GM19240 (cell line): ENCODE results near the gene OR2H1.
"Not testable (repeated sequence)": the region's sequence is repeated elsewhere in the genome, so short reads cannot be mapped to it uniquely, and the experiment has no call there.

Experiments used
- DNase-seq: peaks from one replicate; pipeline ENCODE4 v3.0.0; 2011; ENCODE audit warnings: low spot score; ENCODE audit not compliant: insufficient read length

OR2H1 gene

DNA sequence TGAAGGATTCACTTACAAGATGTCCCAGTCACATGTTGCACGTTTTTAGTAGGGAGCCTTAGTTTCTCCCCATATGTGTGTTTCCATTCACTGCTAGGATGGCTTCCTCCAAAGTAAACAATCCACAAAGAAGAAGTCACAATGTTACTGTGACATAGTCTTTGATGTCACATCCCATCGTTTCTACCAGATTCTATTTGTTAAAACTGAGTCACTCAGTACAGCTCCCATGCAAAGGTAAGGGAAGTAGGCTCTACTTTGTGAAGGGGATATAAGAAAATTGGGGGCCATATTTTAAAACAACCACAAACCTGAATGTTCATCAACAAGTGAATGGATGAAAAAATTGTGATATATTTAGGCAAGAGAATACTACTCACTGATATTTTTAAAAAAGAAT is at the start of gene OR2H1, which contains the start of gene OR11A1:
Gene OR2H1, plus strand, starts transcription at position 185 of the 400 bp plus-strand sequence. CDS start 4,615 bp downstream, outside the sequence.
Gene OR11A1, minus strand, starts transcription at position 101 of the 400 bp plus-strand sequence. CDS start 29,430 bp downstream, outside the sequence.
- DNase-seq, result no peak

DNA sequence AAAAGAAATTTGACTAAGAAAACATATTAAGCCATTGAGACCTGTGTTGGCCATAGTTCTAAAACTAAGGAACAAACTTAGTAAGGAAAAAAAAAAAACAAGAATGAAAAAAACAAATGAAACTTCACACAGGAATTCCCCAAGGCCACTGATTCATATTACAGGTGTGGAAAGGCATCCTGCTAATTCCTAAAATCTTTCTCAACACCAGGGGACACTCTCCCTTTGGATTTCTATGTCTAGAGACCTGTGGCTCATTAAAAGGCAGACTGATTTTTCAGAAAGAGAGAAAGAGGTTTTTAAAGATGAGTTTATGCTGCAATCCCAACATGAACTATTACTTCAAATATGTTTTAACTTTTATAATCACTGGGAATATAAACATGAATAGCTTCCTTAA is 42.4 kb upstream of the OR2H1 start, which contains the start of gene OR12D1:
Gene OR12D1, plus strand, starts transcription at position 341 of the 400 bp plus-strand sequence.
- no peak for DNase-seq

DNA sequence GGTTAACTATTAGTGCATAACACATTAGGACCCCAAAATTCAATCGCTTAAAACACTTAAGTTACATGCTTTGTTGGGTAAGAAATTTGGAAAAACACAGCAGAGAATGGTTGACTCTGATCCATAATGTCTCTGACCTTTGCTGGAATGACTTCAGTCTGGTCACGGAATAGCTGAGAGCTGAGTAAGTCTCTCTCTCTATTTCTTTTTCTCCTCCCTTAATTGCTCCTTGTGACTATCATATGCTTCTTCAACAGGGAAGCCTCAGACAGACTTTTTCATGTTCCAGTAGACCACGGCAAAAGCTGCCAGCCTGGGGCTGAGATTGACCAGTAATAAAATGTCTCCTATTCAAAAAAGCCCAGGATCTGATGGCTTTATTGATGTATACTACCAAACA is 37.4 kb upstream of the OR2H1 start:
- no peak for DNase-seq

DNA sequence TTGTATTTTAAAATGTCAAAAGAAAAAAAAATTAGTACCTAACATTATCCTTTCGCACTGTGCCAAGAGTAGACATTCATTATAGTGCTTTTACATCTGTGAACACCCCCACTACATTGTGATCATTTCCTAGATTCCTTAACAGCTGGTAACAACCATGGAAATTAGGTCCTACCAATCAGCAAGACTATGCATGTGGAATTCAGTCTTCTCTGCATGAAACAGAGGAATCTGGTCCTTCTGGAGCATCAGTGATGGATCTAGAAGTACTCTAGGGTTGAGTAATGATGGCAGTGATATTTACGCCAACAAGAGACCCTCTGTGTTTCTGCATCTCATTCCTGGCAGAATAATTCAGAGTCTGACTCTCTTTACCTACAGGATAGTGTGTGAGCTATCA is 32.8 kb upstream of the OR2H1 start:
- no peak for DNase-seq

DNA sequence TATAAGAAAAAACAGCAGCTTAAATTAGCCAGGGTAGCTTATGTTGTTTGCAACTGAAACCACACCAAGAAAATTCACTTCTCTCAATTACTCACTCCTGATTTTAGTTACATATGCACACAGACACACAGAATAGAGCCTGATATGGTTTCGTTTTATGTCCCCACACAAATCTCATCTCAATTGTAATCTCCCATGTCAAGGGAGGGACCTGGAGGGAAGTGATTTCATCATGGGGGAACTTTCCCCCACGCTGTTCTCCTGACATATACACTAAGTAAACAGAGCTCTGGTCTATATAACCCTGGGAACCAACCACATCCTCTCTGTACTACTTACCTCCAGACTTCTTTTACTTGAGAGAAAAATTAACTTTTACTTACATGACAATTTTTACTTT is 32.4 kb upstream of the OR2H1 start:
- no peak for DNase-seq

DNA sequence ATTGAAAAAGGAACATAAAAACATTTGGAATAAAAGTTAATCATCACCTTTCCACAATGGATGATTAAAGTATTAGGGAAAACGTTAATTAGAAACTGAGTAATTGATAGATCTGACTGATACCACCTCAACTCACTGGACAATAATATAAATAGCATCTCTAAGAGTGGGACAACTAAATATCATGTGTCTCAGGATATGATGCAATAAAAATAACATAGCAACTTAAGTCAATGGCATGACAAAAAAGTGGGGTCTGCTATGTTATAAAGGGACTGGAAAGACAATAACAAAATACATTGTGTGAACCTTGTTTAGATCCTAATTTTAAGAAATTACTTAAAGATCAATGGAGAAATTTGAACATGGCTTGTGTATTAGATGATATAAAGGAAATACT is 31.9 kb upstream of the OR2H1 start:
- no peak for DNase-seq

DNA sequence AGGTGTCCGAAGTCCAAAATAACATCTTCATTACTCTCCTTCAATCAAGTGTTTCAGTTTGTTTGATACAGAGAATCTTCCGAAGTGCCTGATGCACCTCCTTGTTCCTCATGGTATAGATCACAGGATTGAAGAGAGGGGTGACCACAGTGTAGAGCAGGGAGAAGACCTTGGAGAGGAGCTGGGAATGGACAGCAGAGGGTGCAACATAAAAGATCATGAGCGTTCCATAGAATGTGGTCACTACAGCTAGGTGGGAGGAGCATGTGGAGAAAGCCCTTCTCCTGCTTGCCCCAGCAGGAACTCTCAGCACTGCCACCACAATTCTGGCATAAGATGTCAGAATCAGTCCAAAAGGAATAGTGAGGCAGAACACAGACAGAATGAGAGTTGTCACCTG is 30.3 kb upstream of the OR2H1 start:
- DNase-seq, result no peak

DNA sequence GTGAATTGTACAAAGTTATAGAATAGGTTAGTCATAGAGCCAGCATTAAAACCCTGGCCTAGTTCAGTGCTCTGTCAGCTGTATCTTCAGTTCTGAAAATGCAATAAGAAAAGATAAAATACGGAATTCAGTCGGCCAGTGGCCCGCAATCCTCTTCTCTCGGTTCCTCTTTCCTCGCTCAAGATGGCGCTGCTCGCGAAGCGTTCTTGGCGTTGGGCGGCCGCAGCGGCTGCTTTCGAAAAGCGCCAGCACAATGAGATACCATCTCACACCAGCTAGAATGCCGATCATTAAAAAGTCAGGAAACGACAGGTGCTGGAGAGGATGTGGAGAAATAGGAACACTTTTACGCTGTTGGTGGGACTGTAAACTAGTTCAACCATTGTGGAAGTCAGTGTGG is 20.2 kb upstream of the OR2H1 start:
- not testable (repeated sequence) for DNase-seq

DNA sequence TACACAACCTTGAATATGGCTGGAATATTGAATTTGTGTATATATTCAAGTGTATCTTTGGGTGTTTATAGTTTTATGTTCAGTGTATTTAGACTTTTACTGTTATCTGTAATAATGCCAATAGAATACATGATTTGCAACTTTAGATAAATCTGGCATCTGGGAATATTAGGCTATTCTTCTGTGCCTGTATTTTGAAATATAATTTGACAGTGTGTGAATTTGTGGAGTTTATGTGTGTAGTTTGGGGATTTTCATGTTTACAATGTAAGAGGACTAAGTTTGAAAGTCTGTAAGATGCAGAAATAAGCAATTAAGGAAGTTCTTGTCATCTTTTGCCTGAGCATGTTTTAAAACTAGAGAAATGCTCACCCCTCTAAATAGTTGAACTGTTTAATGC is 17.9 kb upstream of the OR2H1 start, which contains the start of gene OR10C1:
Gene OR10C1, plus strand, starts transcription at position 301 of the 400 bp plus-strand sequence. CDS start 710 bp downstream, outside the sequence.
- no peak for DNase-seq

DNA sequence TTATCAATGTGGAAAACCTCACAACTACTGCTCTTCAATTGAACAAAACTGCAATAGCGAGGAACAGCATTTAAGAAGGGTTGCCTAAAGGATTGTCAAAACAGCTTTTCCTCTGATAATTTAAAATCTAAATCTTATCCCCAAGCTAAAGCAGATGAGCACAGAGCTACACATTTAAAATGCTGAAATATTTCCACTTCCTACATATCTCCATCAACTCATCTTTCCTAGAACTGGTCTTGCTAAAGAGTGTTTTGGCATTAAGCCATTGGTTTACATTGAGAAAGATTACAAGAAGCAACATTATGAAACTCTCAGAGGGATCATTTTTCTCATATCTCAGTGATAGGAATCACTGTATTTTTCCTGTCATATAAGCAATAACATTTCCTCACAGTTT is 14.2 kb upstream of the OR2H1 start:
- DNase-seq, result no peak

DNA sequence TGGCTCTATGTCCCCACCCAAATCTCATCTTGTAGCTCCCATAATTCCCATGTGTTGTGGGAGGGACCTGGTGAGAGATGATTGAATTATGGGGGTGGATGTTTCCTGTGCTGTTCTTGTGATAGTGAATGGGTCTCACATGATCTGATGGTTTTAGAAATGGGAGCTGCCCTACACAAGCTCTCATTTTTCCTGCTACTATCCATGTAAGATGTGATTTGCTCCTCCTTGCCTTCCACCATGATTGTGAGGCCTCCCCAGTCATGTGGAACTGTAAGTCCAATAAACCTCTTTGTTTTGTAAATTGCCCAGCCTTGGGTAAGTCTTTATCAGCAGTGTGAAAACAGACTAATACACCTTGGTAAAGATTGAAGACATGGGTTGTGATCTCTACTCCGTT is 12.9 kb upstream of the OR2H1 start:
- not testable (repeated sequence) for DNase-seq

DNA sequence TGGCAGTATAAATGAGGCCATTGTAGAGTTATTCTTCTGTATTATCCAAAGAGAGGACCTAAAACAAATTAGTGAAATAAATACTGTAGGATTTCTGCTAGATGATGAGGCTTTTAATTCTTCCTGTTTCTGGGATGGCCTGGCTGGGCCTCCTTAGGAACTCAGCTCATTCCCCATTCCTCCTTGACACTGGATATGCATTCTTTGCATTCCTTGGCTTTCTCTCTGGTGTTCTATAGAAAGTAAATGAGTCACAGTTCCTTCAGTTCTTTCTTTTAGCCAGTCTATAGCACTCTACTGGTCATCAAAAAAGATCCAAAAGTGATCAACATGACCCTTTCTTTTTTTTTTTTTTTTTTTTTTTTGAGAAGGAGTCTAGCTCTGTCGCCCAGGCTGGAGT is 9.3 kb upstream of the OR2H1 start:
- no peak for DNase-seq

DNA sequence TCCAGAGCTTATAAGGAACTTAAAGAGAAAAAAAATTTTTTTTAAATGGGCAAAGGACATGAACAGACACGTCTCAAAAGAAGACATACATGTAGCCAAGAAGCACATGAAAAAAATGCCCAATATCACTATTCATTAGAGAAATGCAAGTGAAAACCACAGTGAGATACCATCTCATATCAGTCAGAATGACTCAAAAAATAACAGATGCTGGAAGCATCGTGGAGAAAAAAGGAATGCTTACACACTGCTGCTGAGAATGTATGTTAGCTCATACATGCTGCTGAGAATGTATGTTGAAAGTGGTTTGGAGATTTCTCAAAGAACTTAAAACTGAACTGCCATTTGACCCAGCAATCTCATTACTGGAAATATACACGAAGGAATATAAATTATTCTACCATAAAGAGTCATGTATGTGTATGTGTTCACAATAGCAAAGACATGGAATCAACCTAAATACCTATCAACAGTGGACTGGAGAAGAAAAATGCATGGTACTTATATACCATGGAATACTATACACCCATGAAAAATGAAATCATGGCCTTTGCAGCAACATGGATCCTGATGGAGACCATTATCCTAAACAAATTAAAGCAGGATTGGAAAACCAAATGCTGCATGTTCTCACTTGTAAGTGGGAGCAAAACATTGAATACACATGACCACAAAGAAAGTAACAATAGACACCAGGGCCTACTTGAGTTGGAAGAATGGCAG is 5.3 kb upstream of the OR2H1 start:
- DNase-seq, result no peak

DNA sequence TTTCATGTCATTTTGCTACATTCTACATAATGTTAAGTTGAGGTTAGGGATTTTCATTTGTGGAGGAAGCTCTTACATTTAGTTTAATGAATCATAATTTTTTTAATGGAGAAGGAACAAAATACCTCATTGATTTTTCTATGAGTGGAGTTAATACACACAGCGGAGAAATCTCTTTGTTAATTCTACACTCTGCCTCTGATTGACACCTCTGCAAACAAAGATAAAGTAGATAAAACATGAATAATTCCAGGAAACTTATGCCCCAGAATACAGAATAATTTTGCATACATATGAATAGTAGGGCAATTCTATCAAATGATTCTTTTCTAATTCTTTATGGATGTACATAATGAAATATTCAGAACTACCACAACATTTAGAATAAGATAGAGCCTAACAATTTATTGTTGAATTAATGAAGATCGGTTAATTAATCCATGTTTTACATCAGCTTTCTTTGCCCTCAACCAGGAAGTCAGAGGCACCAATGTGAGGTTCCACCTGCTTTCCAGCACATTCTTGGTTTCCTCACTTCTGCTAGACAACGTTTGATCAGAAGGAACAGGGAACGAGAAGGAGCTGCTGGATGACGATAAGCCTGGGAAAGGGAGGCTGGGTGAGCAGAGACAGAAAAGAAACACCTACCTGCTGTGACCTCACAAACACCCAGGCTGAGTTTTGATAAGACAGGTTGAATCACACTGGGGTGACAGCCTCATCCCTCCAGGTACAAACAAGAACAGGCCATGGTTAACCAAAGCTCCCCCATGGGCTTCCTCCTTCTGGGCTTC is 4.3 kb downstream of the OR2H1 start:
- DNase-seq, result no peak

DNA sequence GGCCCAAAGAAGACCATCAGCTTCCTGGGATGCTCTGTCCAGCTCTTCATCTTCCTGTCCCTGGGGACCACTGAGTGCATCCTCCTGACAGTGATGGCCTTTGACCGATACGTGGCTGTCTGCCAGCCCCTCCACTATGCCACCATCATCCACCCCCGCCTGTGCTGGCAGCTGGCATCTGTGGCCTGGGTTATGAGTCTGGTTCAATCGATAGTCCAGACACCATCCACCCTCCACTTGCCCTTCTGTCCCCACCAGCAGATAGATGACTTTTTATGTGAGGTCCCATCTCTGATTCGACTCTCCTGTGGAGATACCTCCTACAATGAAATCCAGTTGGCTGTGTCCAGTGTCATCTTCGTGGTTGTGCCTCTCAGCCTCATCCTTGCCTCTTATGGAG is 5.1 kb downstream of the OR2H1 start:
- no peak for DNase-seq

DNA sequence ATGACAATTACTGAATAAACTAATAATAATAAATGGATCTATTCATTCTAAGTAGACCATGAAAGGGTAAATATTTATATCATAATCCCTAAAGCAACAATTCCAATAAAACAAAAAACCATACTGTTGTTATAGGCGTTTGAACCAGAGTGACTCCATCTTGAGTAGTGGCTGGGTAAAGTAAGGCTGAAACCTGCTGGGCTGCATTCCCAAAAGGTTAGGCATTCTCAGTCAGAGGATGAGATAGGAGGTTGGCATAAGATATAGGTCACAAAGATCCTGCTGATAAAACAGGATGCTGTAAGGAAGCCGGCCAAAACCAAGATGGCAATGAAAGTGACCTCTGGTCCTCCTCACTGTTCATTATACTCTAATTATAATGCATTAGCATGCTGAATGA is 8.3 kb downstream of the OR2H1 start:
- DNase-seq, result no peak

DNA sequence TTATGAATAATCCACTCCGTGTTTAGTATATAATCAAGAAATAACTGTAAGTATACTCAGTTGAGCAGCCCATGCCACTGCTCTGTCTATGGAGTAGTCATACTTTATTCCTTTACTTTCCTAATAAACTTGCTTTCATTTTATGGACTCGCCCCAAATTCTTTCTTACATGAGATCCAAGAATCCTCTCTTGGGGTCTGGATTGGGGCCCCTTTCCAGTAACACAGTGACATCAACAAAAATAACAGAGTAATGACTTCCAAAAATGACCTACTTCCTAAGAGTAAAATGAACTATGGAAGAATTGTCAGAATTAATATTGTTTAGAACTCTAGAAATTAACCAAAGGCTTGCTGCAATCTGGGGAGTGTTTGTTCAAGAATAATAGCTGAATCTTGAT is 8.8 kb downstream of the OR2H1 start:
- no peak for DNase-seq

DNA sequence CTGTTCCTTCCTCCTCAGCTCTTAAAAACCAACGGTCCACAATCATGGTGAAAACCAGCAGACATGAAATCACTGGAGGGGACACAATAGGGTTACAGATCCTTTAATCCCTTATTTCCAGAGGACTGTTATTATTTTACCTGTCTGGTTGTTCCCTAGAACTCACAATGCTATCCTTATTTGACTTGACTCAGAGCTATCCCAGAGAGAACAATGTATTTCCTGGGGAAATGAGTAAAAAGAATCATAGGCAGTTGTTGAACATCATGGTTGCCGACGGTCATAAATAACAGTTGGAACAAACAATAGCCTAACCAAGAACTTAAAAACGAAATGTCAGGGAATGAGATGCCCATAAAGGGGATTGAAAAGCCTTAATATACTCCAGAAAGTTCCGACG is 9.3 kb downstream of the OR2H1 start:
- DNase-seq, result no peak

DNA sequence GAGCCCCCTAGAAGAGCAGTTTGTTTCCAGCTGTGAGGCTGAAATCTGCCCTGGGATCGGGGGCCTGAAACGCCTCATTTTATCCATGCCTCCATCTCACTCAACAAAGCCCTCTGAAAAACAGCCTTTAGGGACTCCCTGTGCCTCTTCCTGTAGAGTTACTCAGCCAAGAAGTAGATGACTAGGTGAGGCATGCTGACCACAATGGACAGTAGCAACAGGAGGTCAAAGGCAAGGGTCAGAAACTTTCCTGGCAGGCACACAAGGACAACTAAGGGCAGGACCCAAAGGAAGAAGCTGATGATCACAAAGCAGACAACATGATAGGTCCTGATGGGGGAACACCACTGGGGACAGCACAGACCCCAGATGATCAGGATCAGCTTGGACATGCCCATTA is 18.0 kb downstream of the OR2H1 start:
- DNase-seq, result no peak

DNA sequence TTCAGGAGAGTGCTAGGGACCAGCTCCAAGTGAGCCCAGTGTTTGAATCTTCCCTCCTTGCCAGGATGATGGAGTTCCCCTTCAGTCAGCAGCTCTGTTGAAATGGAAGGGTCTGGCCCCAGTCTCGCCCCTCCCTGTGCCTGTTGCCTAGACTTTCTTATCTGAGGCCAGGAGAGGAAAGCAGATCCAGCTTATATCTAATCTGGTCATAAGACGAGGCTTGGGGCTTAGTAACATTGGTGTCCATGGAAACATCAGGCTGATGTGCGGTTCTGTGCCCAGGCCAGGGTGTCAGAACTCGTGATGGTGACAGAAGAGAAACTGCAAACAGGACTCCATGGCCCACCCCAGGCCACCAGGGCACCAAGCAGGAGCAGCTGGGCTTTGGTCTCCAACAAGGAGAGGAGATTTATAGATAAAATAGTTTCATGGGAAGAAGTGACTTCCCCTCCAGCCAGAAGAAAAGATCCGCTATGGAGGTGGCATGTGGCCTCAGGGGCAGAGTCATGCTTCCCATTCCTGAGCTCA is 21.0 kb downstream of the OR2H1 start:
- DNase-seq, result no peak

DNA sequence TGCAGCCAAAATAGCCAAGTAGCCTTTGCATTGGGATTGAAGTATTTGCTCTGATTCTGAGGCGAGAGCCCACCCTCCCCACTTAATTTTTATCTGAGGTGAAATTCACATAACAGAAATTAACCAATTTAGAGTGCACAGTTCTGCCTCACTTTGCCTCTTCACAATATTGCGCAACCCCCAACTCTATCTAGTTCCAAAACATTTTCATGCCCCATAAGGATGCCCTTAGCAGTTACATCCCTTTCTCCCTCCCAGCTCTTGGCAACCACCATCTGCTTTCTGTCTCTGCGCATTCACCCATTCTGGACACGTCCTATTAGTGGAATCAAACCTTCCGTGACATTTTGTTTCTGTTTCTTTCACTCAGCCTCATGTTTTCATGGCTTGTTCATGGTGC is 21.8 kb downstream of the OR2H1 start:
- no peak for DNase-seq

DNA sequence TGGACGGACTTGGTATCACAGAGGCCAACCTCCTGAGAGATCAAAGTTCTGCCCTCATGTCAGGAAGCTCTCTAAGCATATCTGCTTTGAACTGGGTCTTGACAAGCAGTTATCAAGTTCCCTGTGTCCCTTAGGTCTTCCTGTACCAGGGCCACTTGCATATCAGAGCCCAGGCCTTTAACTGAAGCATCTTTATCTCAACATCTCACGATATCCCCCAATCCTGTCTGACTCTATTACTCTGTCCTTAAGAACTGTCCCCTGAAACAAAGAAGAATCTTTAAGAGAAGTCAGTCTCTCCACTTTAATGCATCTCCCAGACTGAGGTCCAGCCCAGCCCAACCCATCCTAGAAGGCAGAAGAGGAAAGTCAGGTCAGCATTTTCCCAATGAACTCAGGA is 22.6 kb downstream of the OR2H1 start:
- DNase-seq, result no peak
